Fibroblast of skin of scalp (primary cell): Measurements from ENCODE around the gene GATAD2B.
A peak's percentile ranks its signal among the peaks of the same experiment; 100 is the strongest.
"Not testable (repeated sequence)": the region's sequence is repeated elsewhere in the genome, so short reads cannot be mapped to it uniquely, and the experiment has no call there.

ENCODE experiments used
- DNase-seq: peaks from one replicate; pipeline ENCODE4 v3.0.0-alpha.2; 2013

The GATAD2B gene

GRCh38 chr1:153886127-153886526 lies 36.6 kb downstream of the GATAD2B start:
- DNase-seq = no peak

- DNase-seq = no peak
Measured at GRCh38 chr1:153883223-153883622, 39.5 kb downstream of the GATAD2B start.

DNA sequence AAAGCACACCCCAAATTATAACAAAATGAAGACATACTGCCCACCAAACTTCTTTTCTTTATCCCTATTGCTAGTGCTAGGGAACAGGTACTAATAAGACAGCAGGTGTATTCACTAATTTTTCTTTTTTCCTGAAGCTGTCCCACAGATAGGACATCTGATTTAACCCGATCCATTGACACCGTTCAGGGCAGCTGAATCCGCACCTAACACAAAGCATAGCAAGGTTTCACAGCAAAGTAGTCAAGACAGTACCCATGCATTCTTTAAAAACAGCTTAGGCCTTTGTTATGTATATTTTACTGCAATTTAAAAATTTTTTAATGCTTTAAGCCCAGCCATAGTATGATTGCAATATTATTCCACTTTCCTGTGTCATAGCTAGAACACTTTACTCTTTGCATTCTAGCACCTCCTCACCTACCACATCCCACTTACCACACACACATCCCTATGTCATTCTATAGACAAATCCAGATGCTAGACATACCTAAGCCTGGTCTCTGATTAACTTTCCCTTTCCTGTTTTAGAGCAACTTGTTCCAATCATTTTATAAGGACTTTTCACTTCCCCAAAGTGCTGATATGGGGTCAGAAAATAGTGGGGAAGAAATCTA lies 40.4 kb downstream of the GATAD2B start:
- no peak for DNase-seq

DNA sequence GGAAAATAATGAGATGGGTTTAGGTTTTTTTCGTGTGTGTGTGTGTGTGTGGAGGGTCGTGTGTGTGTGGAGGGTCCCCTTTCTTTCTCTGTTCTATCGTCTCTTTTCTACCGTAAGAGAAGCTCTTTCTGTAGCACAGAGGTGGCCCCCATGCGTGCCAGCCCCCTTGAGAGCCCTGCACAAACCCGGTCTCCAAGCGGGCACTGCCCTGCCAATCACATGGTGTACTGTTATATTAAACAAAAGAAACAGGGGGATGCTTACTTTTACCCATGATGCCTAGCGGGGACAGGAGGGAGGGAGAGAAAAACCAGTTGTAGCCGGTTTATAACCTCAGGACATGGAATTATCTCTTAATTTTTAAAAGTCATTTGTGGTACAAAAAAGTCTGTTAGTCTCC lies 41.0 kb downstream of the GATAD2B start:
- peak; percentile 50 for DNase-seq

GRCh38 chr1:153880962-153881361 lies 41.8 kb downstream of the GATAD2B start:
- peak; percentile 93 for DNase-seq

DNA sequence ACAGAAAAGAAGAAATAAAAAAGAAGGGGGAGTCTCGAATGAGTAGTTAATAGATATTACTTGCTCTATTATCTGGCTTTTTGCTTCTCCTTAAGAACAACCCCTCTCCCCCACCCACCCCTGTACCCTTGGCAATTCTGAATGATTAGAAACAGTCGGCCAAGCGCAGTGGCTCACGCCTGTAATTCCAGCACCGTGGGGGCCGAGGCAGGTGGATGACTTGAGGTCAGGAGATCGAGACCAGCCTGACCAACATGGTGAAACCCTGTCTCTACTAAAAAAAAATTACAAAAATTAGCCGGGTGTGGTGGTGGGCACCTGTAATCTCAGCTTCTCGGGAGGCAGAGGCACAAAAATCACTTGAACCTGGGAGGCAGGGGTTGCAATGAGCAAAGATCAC lies 42.7 kb downstream of the GATAD2B start:
- DNase-seq = no peak

- no peak for DNase-seq
Measured at GRCh38 chr1:153877112-153877511, 45.7 kb downstream of the GATAD2B start.

DNA sequence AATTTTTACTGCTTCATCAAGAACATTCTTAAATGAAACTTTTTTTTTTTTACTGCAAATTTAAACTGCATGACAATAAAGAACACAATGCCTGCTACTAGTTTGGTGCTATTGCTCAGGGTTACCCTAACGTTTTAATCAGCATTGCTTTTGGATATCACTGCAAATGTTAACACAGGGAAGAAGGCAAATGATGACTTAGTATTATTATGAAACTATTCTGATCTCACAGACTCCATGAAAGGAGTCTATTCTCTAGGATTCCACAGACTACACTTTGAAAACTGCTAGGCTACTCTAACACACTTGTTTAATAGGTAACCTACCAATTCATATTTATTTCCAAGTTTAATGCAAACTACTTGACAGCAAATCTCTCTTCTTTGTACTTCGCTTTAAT lies 49.8 kb downstream of the GATAD2B start:
- no peak for DNase-seq

DNA sequence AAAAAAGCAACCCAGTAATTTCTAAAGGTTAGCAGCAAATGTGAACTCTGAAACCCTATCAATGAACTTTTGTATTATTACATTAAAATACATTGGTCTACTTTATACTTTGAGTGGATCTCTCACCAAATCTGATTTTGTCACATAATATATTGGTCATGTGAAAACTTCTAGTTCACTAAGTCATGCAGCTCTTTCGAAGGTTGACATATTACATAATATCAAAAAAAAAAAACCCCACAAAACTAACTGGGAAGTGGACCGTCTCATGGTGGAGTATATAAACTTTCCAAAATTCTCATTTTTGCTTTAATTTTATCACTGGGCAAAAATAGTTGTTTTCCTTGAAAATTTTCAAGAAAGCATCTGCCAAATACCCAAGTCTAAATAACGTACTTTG lies 50.4 kb downstream of the GATAD2B start:
- DNase-seq = no peak

DNA sequence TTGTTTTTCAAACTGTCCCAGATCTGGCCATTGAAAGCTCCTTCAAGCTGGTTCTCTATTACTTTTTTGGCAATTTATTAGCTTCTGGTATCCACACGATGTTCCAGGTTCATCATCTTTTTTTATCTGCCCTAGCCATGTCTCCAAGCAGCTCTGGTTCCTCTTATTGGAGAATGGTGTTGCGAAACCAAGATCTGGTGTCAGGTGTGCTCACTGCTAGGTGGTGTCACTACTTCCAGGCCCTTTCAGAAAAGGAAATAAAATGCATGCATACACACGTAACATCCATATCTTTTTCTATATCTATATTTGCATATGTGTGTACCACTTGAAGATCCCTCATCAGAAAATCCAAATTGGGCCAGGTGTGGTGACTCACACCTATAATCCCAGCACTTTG lies 53.3 kb downstream of the GATAD2B start:
- DNase-seq = no peak

- peak; percentile 49 for DNase-seq
Measured at GRCh38 chr1:153866045-153866850, 56.5 kb downstream of the GATAD2B start.

- DNase-seq = no peak
Measured at GRCh38 chr1:153860285-153860684, 62.5 kb downstream of the GATAD2B start.

- DNase-seq = no peak
Measured at GRCh38 chr1:153857505-153857904, 65.3 kb downstream of the GATAD2B start.

- no peak for DNase-seq
Measured at GRCh38 chr1:153856763-153857162, 66.0 kb downstream of the GATAD2B start.

- no peak for DNase-seq
Measured at GRCh38 chr1:153852170-153852569, 70.6 kb downstream of the GATAD2B start.

DNA sequence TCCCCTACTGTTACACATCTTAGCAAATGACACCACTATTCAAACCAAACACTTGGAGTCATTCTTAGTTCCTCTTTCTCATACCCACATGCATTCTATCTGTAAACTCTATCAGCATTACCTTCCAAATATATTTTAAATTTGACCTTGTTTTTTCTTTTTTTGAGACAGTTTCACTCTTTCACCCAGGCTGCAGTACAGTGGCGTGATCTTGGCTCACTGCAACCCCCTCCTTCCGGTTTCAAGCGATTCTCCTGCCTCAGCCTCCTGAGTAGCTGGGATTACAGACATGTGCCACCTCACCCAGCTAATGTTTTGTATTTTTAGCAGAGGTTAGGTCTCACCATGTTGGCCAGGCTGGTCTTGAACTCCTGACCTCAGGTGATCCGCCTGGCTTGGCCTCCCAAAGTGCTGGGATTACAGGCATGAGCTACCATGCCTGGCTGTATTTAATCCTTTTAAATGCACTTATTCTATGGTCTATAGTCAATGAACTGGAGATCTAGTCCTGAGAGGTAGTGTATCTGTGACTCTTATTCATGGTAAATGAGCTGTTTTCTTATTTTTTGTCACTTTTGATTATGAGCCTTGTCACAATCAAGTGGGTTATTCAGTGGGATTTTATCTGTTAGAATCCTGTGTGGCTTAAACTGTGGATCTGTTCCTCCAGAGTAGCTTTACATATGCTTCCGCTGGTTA lies 73.1 kb downstream of the GATAD2B start:
- DNase-seq = no peak

- DNase-seq = no peak
Measured at GRCh38 chr1:153848805-153849204, 74.0 kb downstream of the GATAD2B start.

- DNase-seq = no peak
Measured at GRCh38 chr1:153845158-153845557, 77.6 kb downstream of the GATAD2B start.

DNA sequence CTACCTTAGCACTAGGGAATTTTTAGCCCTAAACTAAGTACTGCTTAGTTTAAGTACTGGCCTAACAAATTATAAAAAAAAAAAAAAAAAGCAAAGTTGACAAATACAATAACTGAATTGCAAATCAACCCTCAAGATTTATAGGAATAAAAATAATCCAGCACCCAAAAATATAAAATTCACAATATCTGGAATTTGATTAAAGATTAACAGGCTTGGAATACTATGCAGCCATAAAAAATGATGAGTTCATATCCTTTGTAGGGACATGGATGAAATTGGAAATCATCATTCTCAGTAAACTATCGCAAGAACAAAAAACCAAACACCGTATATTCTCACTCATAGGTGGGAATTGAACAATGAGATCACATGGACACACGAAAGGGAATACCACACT lies 78.4 kb downstream of the GATAD2B start:
- DNase-seq = not testable (repeated sequence)

GRCh38 chr1:153842006-153842471 lies 80.7 kb downstream of the GATAD2B start:
- no peak for DNase-seq

DNA sequence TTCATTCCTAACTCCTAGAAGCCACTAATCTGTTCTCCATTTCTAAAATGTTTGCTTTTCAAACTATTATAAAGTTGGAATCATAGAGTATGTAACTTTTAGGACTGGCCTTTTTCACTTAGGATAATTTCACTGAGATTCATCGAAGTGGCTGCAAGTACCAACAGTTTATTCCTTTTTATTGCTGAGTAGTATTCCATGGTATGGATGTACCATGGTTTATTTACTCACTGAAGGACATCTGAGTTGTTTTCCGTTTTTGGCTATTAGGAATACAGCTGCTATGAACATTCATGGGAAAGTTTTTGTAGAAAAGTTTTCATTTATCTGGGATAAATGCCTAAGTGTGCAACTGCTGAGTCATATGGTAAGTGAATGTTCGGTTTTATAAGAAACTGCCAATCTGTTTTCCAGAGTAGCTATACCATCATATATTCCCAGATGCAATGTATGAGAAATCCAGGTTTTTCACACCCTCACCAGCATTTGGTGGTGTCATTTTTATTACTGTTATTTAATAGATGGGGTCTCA lies 81.2 kb downstream of the GATAD2B start:
- peak; percentile 31 for DNase-seq

- not testable (repeated sequence) for DNase-seq
Measured at GRCh38 chr1:153840774-153841173, 82.0 kb downstream of the GATAD2B start.

DNA sequence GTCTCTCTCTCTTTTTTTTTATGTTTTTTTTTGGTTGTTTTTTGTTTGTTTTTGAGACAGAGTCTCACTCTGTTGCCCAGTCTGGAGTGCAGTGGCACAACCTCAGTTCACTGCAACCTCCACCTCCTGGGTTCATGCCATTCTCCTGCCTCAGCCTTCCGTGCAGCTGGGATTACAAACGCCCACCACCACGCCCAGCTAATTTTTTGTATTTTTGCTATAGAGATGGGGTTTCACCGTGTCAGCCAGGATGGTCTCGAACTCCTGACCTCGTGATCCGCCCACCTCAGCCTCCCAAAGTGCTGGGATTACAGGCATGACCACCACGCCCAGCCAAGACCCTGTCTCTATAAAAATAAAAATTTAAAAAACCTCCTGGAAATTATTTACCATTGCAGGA lies 88.8 kb downstream of the GATAD2B start:
- not testable (repeated sequence) for DNase-seq
